Peyer's patch (tissue), 4 donors: ENCODE measurements around the gene MYLK. TPM values are rescaled to one million over a fixed set of nuclear protein-coding genes. Genes with fewer than 3 reads are reported as not detected.
"Not testable (repeated sequence)": the region's sequence is repeated elsewhere in the genome, so short reads cannot be mapped to it uniquely, and the experiment has no call there.

Experiments
- DNase-seq, 3 donors: peaks; one replicate each; pipeline ENCODE4 v3.0.0-alpha.2; 2017 to 2019
- H3K27ac ChIP-seq, 4 donors: fragments of 200-600 bp; sonication (generic); one replicate each; pipeline ENCODE4 v1.5.1; 2016 to 2019
- H3K27me3 ChIP-seq, 2 donors: fragments of 200-600 bp; sonication (generic); one replicate each; pipeline ENCODE4 v1.5.1; 2019
- H3K36me3 ChIP-seq, 3 donors: fragments of 200-600 bp; sonication (generic); one replicate each; pipeline ENCODE4 v1.5.1; 2016 to 2019
- H3K4me1 ChIP-seq, 4 donors: fragments of 200-600 bp; sonication (generic); one replicate each; pipeline ENCODE4 v1.5.1; 2016 to 2019
- H3K4me3 ChIP-seq, 4 donors: fragments of 200-600 bp; sonication (generic); 1 replicate in 3 of 4; 2 replicates in 1 of 4; pipeline ENCODE4 v1.5.1; 2016 to 2019; ENCODE audit warnings: mild to moderate bottlenecking in 1 of 4
- H3K9me3 ChIP-seq, 4 donors: fragments of 200-600 bp; sonication (generic); one replicate each; pipeline ENCODE4 v1.5.1; 2016 to 2019; ENCODE audit warnings: mild to moderate bottlenecking in 1 of 4
- POLR2A ChIP-seq, 2 donors: fragments of 450-650 bp; IDR thresholded peaks; one replicate each; pipeline ENCODE4 v1.5.1; 2017; ENCODE audit warnings: antibody characterized with exemption in 2 of 2, mild to moderate bottlenecking in 2 of 2, moderate library complexity in 2 of 2
- total RNA-seq, 4 donors: library from RNA; depleted of rRNA; stranded (reverse); fragments of >200 nt; gene quantifications; one replicate each; pipeline ENCODE4 v1.1.0, GENCODE V29; 2016
- TF ChIP-seq, protein P1 (sequence below), 6 experiments: fragments of 450-650 bp in 4 of 6; fragments of 200-600 bp in 2 of 6; sonication (generic) in 1 of 6; IDR thresholded peaks; one replicate each; pipeline ENCODE4 v1.5.1; 2017 to 2019; ENCODE audit warnings: antibody characterized with exemption in 6 of 6, mild to moderate bottlenecking in 3 of 6, moderate library complexity in 1 of 6

The MYLK gene
- total RNA-seq, 4 donors from 2014 or later: 81.3 to 117 (median 94.1) TPM

DNA sequence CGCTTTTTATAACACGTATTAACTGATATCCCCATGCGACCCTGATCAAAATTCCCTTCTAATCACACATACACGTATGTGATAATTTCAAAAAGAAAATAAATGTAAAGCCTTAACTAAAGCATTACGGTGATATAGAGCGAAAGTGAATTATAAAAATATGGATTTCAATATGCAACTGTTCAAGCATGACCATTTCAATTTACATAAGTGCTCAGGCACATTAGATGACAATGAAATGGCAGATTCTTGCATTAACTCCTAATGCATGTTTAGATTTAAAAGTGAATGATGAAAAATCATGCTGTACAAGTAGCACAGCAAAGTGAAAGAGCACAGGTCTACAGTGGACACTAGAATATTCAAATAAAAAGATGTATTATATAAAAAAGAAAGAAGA lies 140.1 kb downstream of the MYLK start:
- H3K4me1 ChIP-seq: no peaks in the 10 kb centered on the region
- H3K27me3 ChIP-seq: no peaks in the 10 kb centered on the region
- H3K9me3 ChIP-seq: no peaks in the 10 kb centered on the region
- no peak for DNase-seq
- no peak overlapping the region for H3K27ac ChIP-seq
- H3K4me3 ChIP-seq: no peak overlapping the region
- TF ChIP-seq, protein P1, sequence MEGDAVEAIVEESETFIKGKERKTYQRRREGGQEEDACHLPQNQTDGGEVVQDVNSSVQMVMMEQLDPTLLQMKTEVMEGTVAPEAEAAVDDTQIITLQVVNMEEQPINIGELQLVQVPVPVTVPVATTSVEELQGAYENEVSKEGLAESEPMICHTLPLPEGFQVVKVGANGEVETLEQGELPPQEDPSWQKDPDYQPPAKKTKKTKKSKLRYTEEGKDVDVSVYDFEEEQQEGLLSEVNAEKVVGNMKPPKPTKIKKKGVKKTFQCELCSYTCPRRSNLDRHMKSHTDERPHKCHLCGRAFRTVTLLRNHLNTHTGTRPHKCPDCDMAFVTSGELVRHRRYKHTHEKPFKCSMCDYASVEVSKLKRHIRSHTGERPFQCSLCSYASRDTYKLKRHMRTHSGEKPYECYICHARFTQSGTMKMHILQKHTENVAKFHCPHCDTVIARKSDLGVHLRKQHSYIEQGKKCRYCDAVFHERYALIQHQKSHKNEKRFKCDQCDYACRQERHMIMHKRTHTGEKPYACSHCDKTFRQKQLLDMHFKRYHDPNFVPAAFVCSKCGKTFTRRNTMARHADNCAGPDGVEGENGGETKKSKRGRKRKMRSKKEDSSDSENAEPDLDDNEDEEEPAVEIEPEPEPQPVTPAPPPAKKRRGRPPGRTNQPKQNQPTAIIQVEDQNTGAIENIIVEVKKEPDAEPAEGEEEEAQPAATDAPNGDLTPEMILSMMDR (IDR thresholded peaks at IDR 0.05): no peak
- TF ChIP-seq POLR2A (IDR thresholded peaks at IDR 0.05): no peak
- no peaks in the 10 kb centered on the region for H3K36me3 ChIP-seq

DNA sequence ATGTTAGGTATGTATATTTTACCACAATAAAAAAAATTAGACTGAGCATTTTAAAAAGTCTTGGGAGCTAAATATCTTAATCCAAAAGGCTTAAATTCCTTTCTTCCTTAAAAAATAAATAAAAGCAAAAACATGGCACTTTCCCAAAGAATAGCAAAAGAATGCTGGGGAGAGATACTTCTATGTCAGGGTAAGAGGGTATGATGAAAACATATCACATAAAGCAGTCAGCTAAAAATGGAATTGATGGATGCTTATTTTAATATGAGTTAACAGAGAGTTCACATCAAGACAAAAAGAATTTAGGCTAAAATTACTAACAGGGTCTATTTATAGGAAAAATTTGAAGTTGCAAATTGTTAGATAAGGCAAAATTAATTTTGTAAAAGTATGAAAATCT lies 141.0 kb downstream of the MYLK start:
- Histone ChIP-seq H3K27ac (no peak overlapping the region), H3K36me3 (no peaks in the 10 kb centered on the region), H3K4me1 (no peaks in the 10 kb centered on the region), H3K4me3 (no peak overlapping the region), H3K27me3 (no peaks in the 10 kb centered on the region), H3K9me3 (no peaks in the 10 kb centered on the region)
- TF ChIP-seq, protein P1 (IDR thresholded peaks at IDR 0.05): no peak
- no peak for TF ChIP-seq POLR2A (IDR thresholded peaks at IDR 0.05)
- no peak for DNase-seq

DNA sequence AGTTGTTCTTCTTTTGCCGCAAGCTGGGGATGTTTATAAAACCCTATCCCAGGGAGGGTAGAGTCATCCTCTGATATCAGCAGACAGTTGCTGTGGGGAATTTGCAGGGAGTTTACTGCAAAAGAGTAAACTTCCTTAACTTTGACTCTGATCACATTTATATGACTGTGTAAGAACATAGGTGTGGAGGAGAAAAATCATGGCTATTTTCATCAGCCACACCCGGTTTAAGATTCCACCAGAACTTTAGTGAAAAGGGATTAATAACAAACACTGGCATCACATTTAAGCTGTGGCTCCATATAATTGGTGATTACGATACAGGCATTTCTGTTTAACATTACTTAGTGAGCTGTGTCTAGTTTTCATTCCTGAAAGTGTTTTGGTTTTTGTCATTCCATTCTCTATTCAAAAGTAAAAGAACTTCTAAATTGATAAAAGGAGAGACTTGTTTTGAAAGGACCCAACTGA lies 143.1 kb downstream of the MYLK start:
- no peak overlapping the region for H3K27ac ChIP-seq
- TF ChIP-seq, protein P1 (IDR thresholded peaks at IDR 0.05): no peak
- H3K4me1 ChIP-seq: no peaks in the 10 kb centered on the region
- no peaks in the 10 kb centered on the region for H3K9me3 ChIP-seq
- no peak for DNase-seq
- no peaks in the 10 kb centered on the region for H3K27me3 ChIP-seq
- peaks cover 0 to 6% (median 0%) of the 10 kb centered on the region in 3 donors for H3K36me3 ChIP-seq
- no peak overlapping the region for H3K4me3 ChIP-seq

DNA sequence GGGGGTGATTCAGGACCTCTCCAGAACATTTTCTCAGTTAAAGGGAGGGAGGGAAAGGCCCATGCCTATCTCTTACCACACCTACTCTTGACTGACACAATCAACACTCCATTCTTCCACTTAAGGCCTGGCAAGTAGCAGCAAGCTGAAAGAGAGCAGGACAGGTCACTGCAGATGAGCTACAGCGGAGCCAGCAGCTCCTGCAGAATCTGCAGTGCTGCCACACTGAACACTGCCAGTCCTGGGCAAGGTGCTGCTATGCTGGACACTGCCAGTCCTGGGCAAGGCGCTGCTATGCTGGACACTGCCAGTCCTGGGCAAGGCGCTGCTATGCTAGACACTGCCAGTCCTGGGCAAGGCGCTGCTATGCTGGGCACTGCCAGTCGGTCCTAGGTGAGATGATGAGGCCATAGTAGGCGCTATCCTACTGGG lies 143.7 kb downstream of the MYLK start:
- TF ChIP-seq, protein P1 (IDR thresholded peaks at IDR 0.05): no peak
- no peak for TF ChIP-seq POLR2A (IDR thresholded peaks at IDR 0.05)
- Histone ChIP-seq H3K9me3 (no peaks in the 10 kb centered on the region), H3K27me3 (no peaks in the 10 kb centered on the region), H3K36me3 (peaks cover 0 to 6% (median 0%) of the 10 kb centered on the region in 3 donors), H3K27ac (no peak overlapping the region), H3K4me3 (no peak overlapping the region), H3K4me1 (no peaks in the 10 kb centered on the region)
- DNase-seq: no peak

DNA sequence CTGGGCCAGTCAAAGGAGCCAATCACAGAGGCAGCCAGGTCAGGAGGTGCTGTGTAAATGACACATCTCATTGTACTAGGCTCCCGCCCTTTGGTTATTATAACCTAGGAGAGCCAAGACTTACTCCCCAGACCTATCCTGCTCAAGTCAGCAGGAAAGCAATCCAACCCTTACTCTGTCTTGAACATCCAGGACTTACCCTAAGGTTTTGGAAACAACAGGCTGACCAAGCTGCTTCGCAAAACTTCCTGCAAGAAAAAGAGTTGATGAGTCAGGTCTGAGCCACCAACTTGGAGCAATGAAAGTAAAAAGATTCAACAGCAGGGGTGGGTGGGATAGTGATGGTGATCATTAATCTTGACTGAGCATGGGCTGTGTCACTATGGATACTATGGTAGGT lies 144.4 kb downstream of the MYLK start:
- no peaks in the 10 kb centered on the region for H3K4me1 ChIP-seq
- no peak overlapping the region for H3K27ac ChIP-seq
- H3K27me3 ChIP-seq: no peaks in the 10 kb centered on the region
- no peak overlapping the region for H3K4me3 ChIP-seq
- no peaks in the 10 kb centered on the region for H3K9me3 ChIP-seq
- no peak for TF ChIP-seq POLR2A (IDR thresholded peaks at IDR 0.05)
- TF ChIP-seq, protein P1 (IDR thresholded peaks at IDR 0.05): no peak
- DNase-seq: no peak
- peaks cover 0 to 6% (median 0%) of the 10 kb centered on the region in 3 donors for H3K36me3 ChIP-seq

DNA sequence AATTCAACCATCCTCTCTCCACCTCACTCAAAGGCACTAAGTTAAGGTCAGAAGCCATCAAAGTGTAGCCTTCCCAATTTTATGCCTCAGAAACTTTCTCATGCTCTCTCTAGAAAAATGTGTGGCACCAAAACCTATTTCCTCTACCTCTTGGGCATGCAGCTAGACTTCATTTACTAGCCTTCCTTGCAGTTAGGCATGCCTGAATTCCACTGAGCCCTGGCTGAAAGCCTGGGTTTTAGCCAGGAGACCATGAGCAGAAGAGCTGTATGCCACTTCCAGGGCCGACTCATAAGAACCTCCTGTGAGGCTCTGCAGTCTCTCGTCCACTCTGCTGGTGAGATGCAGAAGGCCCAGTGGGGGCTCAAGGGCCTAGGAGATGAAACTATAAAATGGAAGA lies 145.0 kb downstream of the MYLK start:
- no peaks in the 10 kb centered on the region for H3K4me1 ChIP-seq
- peaks cover 0 to 6% (median 0%) of the 10 kb centered on the region in 3 donors for H3K36me3 ChIP-seq
- no peak overlapping the region for H3K4me3 ChIP-seq
- no peaks in the 10 kb centered on the region for H3K27me3 ChIP-seq
- DNase-seq: no peak
- TF ChIP-seq, protein P1 (IDR thresholded peaks at IDR 0.05): no peak
- TF ChIP-seq POLR2A (IDR thresholded peaks at IDR 0.05): no peak
- H3K27ac ChIP-seq: no peak overlapping the region
- no peaks in the 10 kb centered on the region for H3K9me3 ChIP-seq

DNA sequence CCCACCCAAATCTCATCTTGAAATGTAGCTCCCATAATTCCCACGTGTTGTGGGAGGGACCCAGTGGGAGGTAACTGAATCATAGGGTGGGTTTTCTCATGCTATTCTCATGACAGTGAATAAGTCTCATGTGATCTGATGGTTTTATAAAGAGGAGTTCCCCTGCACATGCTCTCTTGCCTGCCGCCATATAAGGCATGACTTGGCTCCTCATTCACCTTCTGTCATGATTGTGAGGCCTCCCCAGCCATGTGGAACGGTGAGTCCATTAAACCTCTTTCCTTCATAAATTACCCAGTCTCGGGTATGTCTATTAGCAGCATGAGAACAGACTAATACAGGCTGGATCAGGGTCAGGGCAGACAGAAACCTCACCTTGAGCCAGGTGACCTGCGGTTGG lies 145.6 kb downstream of the MYLK start:
- not testable (repeated sequence) for H3K27ac ChIP-seq, H3K4me1 ChIP-seq, H3K36me3 ChIP-seq, H3K4me3 ChIP-seq, H3K9me3 ChIP-seq, H3K27me3 ChIP-seq, DNase-seq
